ENCODE results near the gene PDXK.

PDXK gene

GRCh38 chr21:43805275-43805800 lies 86.4 kb downstream of the PDXK start:
- ChIA-PET CTCF (interaction anchor here (2.0 to 2.1 kb wide), 2 partner anchors 16 to 170 kb away, joined by 5 to 10 read pairs; partner anchors contain the start of gene RRP1), POLR2A (interaction anchor here (0.7 kb wide), 1 partner anchor 44 kb away, joined by 3 read pairs; no protein-coding TSS in a partner anchor)
- no peak for TF ChIP-seq CTCF (IDR thresholded peaks at IDR 0.05; ENCODE audit: control extremely low read depth, extremely low read depth, low read depth, missing control alignments)
- peak; percentile 95 for DNase-seq (ENCODE audit: extremely low spot score)

- CTCF ChIA-PET, result interaction anchor here (0.8 to 2.1 kb wide), 4 partner anchors 16 to 170 kb away, joined by 3 to 10 read pairs (median 4); partner anchors contain the start of gene RRP1
- POLR2A ChIA-PET, result no interaction called here
- no peak for TF ChIP-seq CTCF (IDR thresholded peaks at IDR 0.05; ENCODE audit: control extremely low read depth, extremely low read depth, low read depth, missing control alignments)
- no peak for DNase-seq (ENCODE audit: extremely low spot score)
These were observed 87.2 kb downstream of the PDXK start for GRCh38 chr21:43806017-43806710.

GRCh38 chr21:43808367-43808766 lies 89.4 kb downstream of the PDXK start:
- DNase-seq (ENCODE audit: extremely low spot score), result no peak
- ChIA-PET CTCF (interaction anchor here (0.7 to 1.8 kb wide), 6 partner anchors 10 to 169 kb away, joined by 3 to 6 read pairs (median 4); partner anchors contain the start of gene RRP1), POLR2A (no interaction called here)
- TF ChIP-seq CTCF (IDR thresholded peaks at IDR 0.05; ENCODE audit: control extremely low read depth, extremely low read depth, low read depth, missing control alignments), result no peak

DNA sequence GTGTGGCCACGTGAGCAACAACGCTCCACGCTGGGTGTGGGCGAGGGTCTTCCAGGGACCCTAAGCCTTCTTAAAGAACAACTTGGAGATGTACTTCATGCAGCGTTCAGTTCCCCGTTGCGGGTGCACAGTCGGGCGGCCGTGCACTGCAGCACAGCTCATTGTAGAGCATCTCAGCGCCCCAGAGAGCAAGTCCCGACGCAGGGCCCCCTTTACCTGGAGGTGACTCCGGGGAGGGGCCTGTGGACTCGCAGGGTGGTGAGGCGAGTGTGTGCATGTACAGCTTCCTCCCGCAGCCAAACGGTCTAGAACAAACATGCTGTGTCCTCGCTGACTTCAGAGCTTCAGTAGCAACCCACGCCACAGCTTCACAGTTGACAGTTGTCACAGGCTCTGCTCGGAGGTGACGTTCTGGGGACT lies 89.9 kb downstream of the PDXK start:
- POLR2A ChIA-PET, result interaction anchor here (0.7 kb wide), 1 partner anchor 11 kb away, joined by 3 read pairs; no protein-coding TSS in a partner anchor

DNA sequence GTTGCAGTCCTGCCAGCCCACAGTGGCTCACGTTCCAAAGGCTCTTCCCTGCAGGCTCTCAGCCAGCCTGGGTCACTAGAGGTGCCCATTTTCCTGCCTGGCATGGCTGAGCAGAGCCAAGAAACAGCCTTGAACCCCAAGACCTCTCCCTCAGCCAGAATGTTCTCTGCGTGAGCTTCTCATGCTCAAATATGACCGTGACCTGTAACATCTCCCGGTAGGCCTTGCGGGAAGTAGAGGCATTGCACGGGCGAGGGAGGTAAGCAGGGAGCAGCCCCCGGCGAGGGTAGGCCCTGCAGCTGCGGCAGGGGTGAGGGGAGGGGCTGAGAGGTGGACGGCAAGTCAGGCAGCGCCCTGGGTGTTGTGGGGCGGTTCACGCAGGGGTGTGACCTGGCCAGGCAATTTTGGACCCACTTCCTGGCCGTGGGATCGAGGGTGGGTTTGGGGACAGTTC lies 90.4 kb downstream of the PDXK start:
- DNase-seq (ENCODE audit: extremely low spot score), result no peak
- TF ChIP-seq CTCF (IDR thresholded peaks at IDR 0.05; ENCODE audit: control extremely low read depth, extremely low read depth, low read depth, missing control alignments), result no peak
- CTCF ChIA-PET, result interaction anchor here (0.7 to 2.6 kb wide), 6 partner anchors 9 to 168 kb away, joined by 3 to 9 read pairs (median 4); partner anchors contain the start of gene RRP1
- POLR2A ChIA-PET, result interaction anchor here (0.7 kb wide), 1 partner anchor 12 kb away, joined by 3 read pairs; no protein-coding TSS in a partner anchor

More for the DNA sequence above, 89.9 kb downstream of the PDXK start:
- no peak for TF ChIP-seq CTCF (IDR thresholded peaks at IDR 0.05; ENCODE audit: control extremely low read depth, extremely low read depth, low read depth, missing control alignments)
- DNase-seq (ENCODE audit: extremely low spot score), result no peak
- CTCF ChIA-PET, result interaction anchor here (0.7 to 1.8 kb wide), 6 partner anchors 10 to 169 kb away, joined by 3 to 6 read pairs (median 4); partner anchors contain the start of gene RRP1

GRCh38 chr21:43809853-43810504 lies 91.0 kb downstream of the PDXK start:
- POLR2A ChIA-PET, result no interaction called here
- CTCF ChIA-PET, result interaction anchor here (1.0 to 2.7 kb wide), 21 partner anchors 9 to 491 kb away, joined by 3 to 18 read pairs (median 4); partner anchors contain the start of gene RRP1
- no peak for DNase-seq (ENCODE audit: extremely low spot score)
- TF ChIP-seq CTCF (IDR thresholded peaks at IDR 0.05; ENCODE audit: control extremely low read depth, extremely low read depth, low read depth, missing control alignments), result no peak

All from GM10248 (cell line).